Brain microvascular endothelial cell (primary cell): Measurements from ENCODE around the gene CHID1.

Experiments used
- DNase-seq: peaks from one replicate; pipeline ENCODE4 v3.0.0-alpha.2; 2020
- H3K27ac ChIP-seq: fragments of 250-450 bp; sonication (Bioruptor Pico); 2 replicates; pipeline ENCODE4 v1.5.1; 2020; ENCODE audit warnings: mild to moderate bottlenecking, moderate library complexity
- H3K27me3 ChIP-seq: fragments of 250-450 bp; sonication (Bioruptor Pico); replicated peaks from 2 replicates; pipeline ENCODE4 v1.5.1; 2020; ENCODE audit warnings: mild to moderate bottlenecking
- H3K36me3 ChIP-seq: fragments of 250-450 bp; sonication (Bioruptor Pico); replicated peaks from 2 replicates; pipeline ENCODE4 v1.5.1; 2020; ENCODE audit warnings: mild to moderate bottlenecking
- H3K4me3 ChIP-seq: 2 replicates; pipeline ENCODE4 v1.5.1; 2011; ENCODE audit warnings: low read depth, mild to moderate bottlenecking, control low read depth, low read length, moderate library complexity
- in situ Hi-C: cut with HindIII; loops from 2 replicates; pipeline ENCODE4 v1.10.0; 2017; ENCODE audit warnings: low sequenced_read_pairs, low pct_ligation_motif_present
- TF ChIP-seq, protein P1 (sequence below): IDR thresholded peaks from 2 replicates; pipeline ENCODE4 v1.5.1; 2011; ENCODE audit warnings: low read depth, mild to moderate bottlenecking, moderate library complexity, low read length, control low read depth, inconsistent platforms; ENCODE audit errors: missing control alignments

The CHID1 gene

GRCh38 chr11:867856-868358, 42.7 kb downstream of the CHID1 start:
- Histone ChIP-seq H3K27me3 (no peaks in the 10 kb centered on the region), H3K4me3 (no peak overlapping the region), H3K27ac (no peak overlapping the region), H3K36me3 (peaks cover 7% of the 10 kb centered on the region)
- no peak for DNase-seq
- TF ChIP-seq, protein P1, sequence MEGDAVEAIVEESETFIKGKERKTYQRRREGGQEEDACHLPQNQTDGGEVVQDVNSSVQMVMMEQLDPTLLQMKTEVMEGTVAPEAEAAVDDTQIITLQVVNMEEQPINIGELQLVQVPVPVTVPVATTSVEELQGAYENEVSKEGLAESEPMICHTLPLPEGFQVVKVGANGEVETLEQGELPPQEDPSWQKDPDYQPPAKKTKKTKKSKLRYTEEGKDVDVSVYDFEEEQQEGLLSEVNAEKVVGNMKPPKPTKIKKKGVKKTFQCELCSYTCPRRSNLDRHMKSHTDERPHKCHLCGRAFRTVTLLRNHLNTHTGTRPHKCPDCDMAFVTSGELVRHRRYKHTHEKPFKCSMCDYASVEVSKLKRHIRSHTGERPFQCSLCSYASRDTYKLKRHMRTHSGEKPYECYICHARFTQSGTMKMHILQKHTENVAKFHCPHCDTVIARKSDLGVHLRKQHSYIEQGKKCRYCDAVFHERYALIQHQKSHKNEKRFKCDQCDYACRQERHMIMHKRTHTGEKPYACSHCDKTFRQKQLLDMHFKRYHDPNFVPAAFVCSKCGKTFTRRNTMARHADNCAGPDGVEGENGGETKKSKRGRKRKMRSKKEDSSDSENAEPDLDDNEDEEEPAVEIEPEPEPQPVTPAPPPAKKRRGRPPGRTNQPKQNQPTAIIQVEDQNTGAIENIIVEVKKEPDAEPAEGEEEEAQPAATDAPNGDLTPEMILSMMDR = no peak
- in situ Hi-C loops = no loop called here

DNA sequence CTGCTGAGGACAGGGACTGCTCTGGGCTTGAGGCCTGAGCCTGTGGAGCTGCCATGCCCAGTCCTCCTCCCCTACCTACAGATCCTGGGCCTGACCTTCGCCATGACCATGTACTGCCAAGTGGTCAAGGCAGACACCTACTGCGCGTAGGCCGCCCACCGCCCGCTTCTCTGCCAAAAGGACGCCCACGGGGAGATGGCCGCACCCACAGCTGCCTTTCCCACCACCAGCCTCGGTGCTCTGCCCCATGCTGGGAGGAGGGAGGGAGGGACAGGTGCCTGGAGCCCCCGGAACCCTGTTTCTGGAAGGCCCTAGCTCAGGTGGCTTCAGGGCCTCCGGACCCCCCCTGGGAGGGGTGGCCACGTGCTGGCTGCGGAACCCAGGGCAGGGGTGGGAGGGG, 44.1 kb downstream of the CHID1 start:
- TF ChIP-seq, protein P1 = no peak
- in situ Hi-C loops = no loop called here
- DNase-seq = no peak
- Histone ChIP-seq H3K27ac (no peak overlapping the region), H3K4me3 (no peak overlapping the region), H3K36me3 (peaks cover 9% of the 10 kb centered on the region), H3K27me3 (no peaks in the 10 kb centered on the region)

DNA sequence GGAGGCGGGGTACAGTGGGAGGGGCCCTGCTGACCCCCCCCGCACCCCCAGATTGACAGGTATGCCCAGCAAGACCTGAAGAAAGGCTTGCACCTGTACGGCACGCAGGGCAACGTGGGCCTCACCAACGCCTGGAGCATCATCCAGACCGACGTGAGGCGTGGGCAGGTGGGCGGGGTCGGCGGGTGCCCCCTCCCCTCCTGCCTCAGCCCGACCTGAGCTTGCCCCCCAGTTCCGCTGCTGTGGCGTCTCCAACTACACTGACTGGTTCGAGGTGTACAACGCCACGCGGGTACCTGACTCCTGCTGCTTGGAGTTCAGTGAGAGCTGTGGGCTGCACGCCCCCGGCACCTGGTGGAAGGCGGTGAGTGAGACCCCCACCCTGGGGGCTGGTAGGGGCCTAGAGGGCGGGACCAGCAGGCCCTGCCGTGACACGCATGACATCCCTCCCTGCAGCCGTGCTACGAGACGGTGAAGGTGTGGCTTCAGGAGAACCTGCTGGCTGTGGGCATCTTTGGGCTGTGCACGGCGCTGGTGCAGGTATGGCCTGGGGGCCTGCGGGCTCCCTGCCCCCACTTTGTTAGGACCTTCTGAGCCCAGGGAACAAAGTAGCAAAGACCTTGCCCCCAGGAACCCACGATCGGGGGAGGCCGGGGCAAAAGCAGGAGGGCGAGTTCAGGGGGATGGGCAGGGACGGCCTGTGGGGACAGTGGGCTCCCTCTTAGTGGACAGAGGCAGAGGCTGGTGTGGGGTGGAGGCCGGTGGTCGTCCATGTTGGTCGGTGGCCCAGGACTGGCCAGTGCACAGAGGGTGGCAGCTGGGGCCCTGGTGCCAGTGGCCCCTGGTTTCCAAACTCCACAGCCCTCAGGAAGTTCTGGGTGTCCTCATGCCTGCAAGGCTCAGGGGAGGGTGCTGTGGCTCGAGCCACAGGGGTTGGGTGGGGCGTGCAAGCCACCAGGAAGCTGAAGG, 44.9 kb downstream of the CHID1 start:
- Histone ChIP-seq H3K4me3 (no peak overlapping the region), H3K27me3 (no peaks in the 10 kb centered on the region), H3K36me3 (peaks cover 9% of the 10 kb centered on the region), H3K27ac (no peak overlapping the region)
- DNase-seq = no peak
- in situ Hi-C loops = no loop called here
- TF ChIP-seq, protein P1 = no peak

DNA sequence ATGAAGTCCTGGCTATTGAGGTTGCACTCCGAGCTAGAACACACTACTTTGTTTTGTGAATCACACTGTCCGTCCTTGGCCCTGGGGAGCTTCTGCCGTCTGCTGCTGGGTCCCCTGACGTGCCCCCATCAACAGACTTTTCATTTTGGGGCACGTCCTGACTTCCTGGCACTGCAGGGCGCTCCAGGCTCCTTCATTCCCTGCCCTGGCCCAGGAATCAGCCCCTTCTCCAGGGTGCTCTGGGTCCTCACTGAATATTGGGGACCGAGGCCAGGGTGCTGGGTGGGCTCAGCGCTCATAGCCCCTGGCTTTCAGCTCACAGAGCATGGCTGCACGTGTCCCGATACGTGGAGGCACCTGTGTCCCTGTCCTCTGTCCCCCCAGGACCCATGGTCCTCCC, 45.7 kb downstream of the CHID1 start:
- in situ Hi-C loops = no loop called here
- H3K4me3 ChIP-seq = no peak overlapping the region
- no peak overlapping the region for H3K27ac ChIP-seq
- no peak for DNase-seq
- TF ChIP-seq, protein P1 = no peak
- peaks cover 9% of the 10 kb centered on the region for H3K36me3 ChIP-seq
- no peaks in the 10 kb centered on the region for H3K27me3 ChIP-seq

GRCh38 chr11:863910-864827, 46.4 kb downstream of the CHID1 start:
- in situ Hi-C loops = no loop called here
- Histone ChIP-seq H3K4me3 (no peak overlapping the region), H3K27me3 (no peaks in the 10 kb centered on the region), H3K36me3 (peaks cover 9% of the 10 kb centered on the region), H3K27ac (no peak overlapping the region)
- no peak for DNase-seq
- TF ChIP-seq, protein P1 = no peak
